SU-DHL-6 (cell line): Measurements from ENCODE around the gene PDXP.

Experiments used
- H2AFZ ChIP-seq: fragments of 200-600 bp; sonication (generic); 2 replicates; pipeline ENCODE4 v1.6.1; 2014; ENCODE audit warnings: low read depth, mild to moderate bottlenecking, moderate library complexity, mixed read lengths, antibody characterized with exemption, low read length; ENCODE audit not compliant: severe bottlenecking
- H3F3A ChIP-seq: fragments of 200-600 bp; shearing (Covaris generic); 2 replicates; pipeline ENCODE4 v1.6.0; 2016; ENCODE audit warnings: antibody characterized with exemption, mild to moderate bottlenecking; ENCODE audit not compliant: insufficient read depth
- H3K27ac ChIP-seq: fragments of 200-600 bp; sonication (generic); 2 replicates; pipeline ENCODE4 v1.5.1; 2016; ENCODE audit warnings: low read depth, mild to moderate bottlenecking, low read length, moderate library complexity, mixed read lengths
- H3K27me3 ChIP-seq: fragments of 200-600 bp; sonication (generic), shearing (Covaris generic); 2 replicates; pipeline ENCODE4 v1.6.0; 2014; ENCODE audit warnings: mild to moderate bottlenecking, low read length
- H3K36me3 ChIP-seq: fragments of 200-600 bp; sonication (generic); 2 replicates; pipeline ENCODE4 v1.6.1; 2014; ENCODE audit warnings: mild to moderate bottlenecking, low read length, mixed read lengths
- H3K4me2 ChIP-seq: fragments of 300-600, 200-600 bp; shearing (Covaris generic), sonication (generic); 2 replicates; pipeline ENCODE4 v1.6.0; 2014; ENCODE audit warnings: low read length, low read depth, mild to moderate bottlenecking; ENCODE audit not compliant: poor library complexity, severe bottlenecking
- H3K4me3 ChIP-seq: fragments of 200-600 bp; sonication (generic); 2 replicates; pipeline ENCODE4 v1.5.1; 2014; ENCODE audit warnings: antibody characterized with exemption, low read length, mild to moderate bottlenecking, mixed read lengths; ENCODE audit not compliant: insufficient read depth, poor library complexity, severe bottlenecking
- H3K79me2 ChIP-seq: fragments of 200-600 bp; sonication (generic); 2 replicates; pipeline ENCODE4 v1.6.1; 2014; ENCODE audit warnings: mild to moderate bottlenecking, low read length, moderate library complexity; ENCODE audit not compliant: insufficient read depth
- H3K9ac ChIP-seq: fragments of 200-600 bp; sonication (generic); 2 replicates; pipeline ENCODE4 v1.7.0; 2014; ENCODE audit warnings: mild to moderate bottlenecking, low read length
- H3K9me2 ChIP-seq: fragments of 200-600 bp; sonication (generic); replicated peaks from 2 replicates; pipeline ENCODE4 v1.6.1; 2014; ENCODE audit warnings: low read length; ENCODE audit not compliant: insufficient read depth
- H3K9me3 ChIP-seq: fragments of 200-600 bp; sonication (generic); 2 replicates; pipeline ENCODE4 v1.6.1; 2014; ENCODE audit warnings: low read length, mixed read lengths; ENCODE audit not compliant: insufficient read depth
- H4K20me1 ChIP-seq: fragments of 200-600 bp; sonication (generic); 2 replicates; pipeline ENCODE4 v1.6.1; 2014; ENCODE audit warnings: low read depth, mild to moderate bottlenecking, antibody characterized with exemption, low read length, moderate library complexity, mixed read lengths
- EZH2phosphoT487 ChIP-seq: fragments of 200-600 bp; sonication (generic), shearing (Covaris generic); conservative IDR thresholded peaks from 2 replicates; pipeline ENCODE4 v1.6.1; 2018; ENCODE audit warnings: mild to moderate bottlenecking, antibody characterized with exemption, low read length, moderate library complexity, mixed read lengths
- TF ChIP-seq, protein P1 (sequence below): fragments of 200-600 bp; sonication (generic); IDR thresholded peaks from one replicate; pipeline ENCODE4 v1.5.1; 2017; ENCODE audit warnings: antibody characterized with exemption, mild to moderate bottlenecking, low read length, moderate library complexity; ENCODE audit not compliant: insufficient read depth, poor library complexity, severe bottlenecking

The PDXP gene

DNA sequence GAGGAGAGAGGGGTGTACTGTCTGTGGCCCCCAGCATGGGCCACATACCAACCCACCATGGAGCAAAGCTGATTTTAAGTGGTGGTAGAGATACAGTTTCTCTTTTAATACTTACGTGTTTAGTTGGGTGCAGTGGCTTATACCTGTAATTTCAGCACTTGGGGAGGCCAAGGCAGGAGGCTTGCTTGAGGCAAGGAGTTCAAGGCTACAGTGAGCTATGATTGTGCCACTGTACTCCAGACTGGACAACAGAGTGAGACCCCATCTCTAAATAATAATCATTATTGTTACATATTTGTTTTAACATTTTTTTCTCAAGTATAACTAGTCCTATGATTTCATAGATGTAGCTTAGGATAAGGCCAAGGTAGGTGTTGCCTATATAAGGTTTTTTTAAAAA lies 41.1 kb upstream of the PDXP start:
- Histone ChIP-seq H3K9me3 (no peaks in the 10 kb centered on the region), H2AFZ (no peak overlapping the region), H3K36me3 (no peaks in the 10 kb centered on the region), H3F3A (no peaks in the 10 kb centered on the region), H3K4me3 (no peak overlapping the region), H3K79me2 (no peaks in the 10 kb centered on the region), H3K27me3 (no peaks in the 10 kb centered on the region), H3K27ac (peak overlapping the region; percentile 85), H3K9me2 (no peaks in the 10 kb centered on the region), H3K4me2 (peak overlapping the region; percentile 53), H3K9ac (no peak overlapping the region; the same call in 1 of the 2 replicates), H4K20me1 (no peaks in the 10 kb centered on the region)
- TF ChIP-seq EZH2phosphoT487 = no peak
- TF ChIP-seq, protein P1, sequence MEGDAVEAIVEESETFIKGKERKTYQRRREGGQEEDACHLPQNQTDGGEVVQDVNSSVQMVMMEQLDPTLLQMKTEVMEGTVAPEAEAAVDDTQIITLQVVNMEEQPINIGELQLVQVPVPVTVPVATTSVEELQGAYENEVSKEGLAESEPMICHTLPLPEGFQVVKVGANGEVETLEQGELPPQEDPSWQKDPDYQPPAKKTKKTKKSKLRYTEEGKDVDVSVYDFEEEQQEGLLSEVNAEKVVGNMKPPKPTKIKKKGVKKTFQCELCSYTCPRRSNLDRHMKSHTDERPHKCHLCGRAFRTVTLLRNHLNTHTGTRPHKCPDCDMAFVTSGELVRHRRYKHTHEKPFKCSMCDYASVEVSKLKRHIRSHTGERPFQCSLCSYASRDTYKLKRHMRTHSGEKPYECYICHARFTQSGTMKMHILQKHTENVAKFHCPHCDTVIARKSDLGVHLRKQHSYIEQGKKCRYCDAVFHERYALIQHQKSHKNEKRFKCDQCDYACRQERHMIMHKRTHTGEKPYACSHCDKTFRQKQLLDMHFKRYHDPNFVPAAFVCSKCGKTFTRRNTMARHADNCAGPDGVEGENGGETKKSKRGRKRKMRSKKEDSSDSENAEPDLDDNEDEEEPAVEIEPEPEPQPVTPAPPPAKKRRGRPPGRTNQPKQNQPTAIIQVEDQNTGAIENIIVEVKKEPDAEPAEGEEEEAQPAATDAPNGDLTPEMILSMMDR = no peak

DNA sequence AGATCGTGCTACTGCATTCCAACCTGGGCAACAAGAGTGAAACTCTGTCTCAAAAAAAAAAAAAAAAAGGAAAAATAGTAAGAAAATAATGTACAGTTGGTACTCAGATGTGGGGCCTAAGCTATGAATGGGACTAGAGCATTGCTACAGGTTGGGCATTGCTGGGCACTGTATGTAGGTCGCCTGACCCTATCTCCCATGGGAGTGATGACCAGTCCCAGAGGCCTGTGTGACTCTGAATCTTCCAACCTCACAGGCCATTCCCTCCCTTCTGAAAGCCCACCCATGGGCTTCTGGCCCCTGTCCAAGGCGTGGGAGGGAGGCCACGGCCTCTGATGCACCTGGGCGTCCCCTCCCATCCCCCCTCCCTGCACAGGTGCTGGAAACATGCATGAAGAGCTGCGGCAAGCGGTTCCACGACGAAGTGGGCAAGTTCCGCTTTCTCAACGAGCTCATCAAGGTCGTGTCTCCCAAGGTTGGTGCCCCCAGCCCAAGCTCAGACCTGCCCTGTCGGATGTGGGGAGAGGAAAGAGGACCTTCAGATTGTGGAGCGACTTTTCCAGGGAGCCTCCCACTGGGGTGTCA lies 40.4 kb upstream of the PDXP start:
- H2AFZ ChIP-seq = no peak overlapping the region
- no peaks in the 10 kb centered on the region for H3K36me3 ChIP-seq
- no peaks in the 10 kb centered on the region for H3K27me3 ChIP-seq
- peak overlapping the region; percentile 52 for H3K9ac ChIP-seq
- H3K9me2 ChIP-seq = no peaks in the 10 kb centered on the region
- no peak for TF ChIP-seq EZH2phosphoT487
- TF ChIP-seq, protein P1 = no peak
- peak overlapping the region; percentile 85 for H3K27ac ChIP-seq
- no peaks in the 10 kb centered on the region for H3K79me2 ChIP-seq
- 0 out of 2 replicates have a peak, but pooled peaks cover 4% of the 10 kb centered on the region for H3F3A ChIP-seq
- H3K9me3 ChIP-seq = no peaks in the 10 kb centered on the region
- H3K4me2 ChIP-seq = peak overlapping the region; percentile 53
- no peaks in the 10 kb centered on the region for H4K20me1 ChIP-seq
- no peak overlapping the region for H3K4me3 ChIP-seq

DNA sequence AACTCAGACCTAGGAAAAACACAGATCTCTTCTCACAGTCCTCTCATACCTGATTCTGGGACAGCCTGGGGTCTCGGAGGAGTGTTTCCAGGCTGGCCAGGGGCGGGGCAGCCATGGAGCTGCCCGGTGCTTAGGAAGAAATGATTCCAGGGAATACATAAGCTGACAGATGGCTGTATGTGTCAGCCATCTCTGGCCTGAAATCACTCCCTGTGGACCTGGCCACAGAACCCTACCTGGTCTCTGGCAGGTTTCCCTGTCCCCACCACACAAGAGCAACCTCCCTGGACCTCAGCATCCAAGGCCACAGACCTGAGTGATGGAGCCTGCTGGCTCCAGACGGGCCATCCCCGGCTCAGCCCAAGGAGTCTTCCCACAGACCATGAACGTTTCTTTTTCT lies 39.8 kb upstream of the PDXP start:
- Histone ChIP-seq H3K27ac (peak overlapping the region; percentile 85), H3K79me2 (no peaks in the 10 kb centered on the region), H3K4me2 (peak overlapping the region; percentile 53), H3K9me2 (no peaks in the 10 kb centered on the region), H3K9me3 (no peaks in the 10 kb centered on the region), H3K9ac (peak overlapping the region; percentile 52), H3K27me3 (no peaks in the 10 kb centered on the region), H3K4me3 (no peak overlapping the region), H3F3A (0 out of 2 replicates have a peak, but pooled peaks cover 4% of the 10 kb centered on the region), H2AFZ (no peak overlapping the region), H3K36me3 (no peaks in the 10 kb centered on the region), H4K20me1 (no peaks in the 10 kb centered on the region)
- TF ChIP-seq, protein P1 = no peak
- no peak for TF ChIP-seq EZH2phosphoT487
